ENCODE measurements around the gene PRDM16. TPM values are rescaled to one million over a fixed set of nuclear protein-coding genes. Genes with fewer than 3 reads are reported as not detected.

The PRDM16 gene
- total and polyA plus RNA-seq, 2 of the 4 experiments (the other 2 are of a cell fraction), result 0.02 TPM; not detected in 1

- Histone ChIP-seq H3K14ac (replicated peaks; ENCODE audit: low read depth, low read length) (no peak overlapping the region), H2AK5ac (ENCODE audit: low read depth, low read length) (no peak overlapping the region), H3K4me1 (ENCODE audit: control insufficient read depth, insufficient read depth, low read length) (no peaks in the 10 kb centered on the region), H2BK120ac (ENCODE audit: low read depth, low read length) (no peak overlapping the region), H3K27me3 (ENCODE audit: control insufficient read depth, insufficient read depth, low read length) (peaks cover 2% of the 10 kb centered on the region; the same call in 1 of the 2 replicates), H3K9me1 (ENCODE audit: insufficient read depth, low read length) (no peaks in the 10 kb centered on the region), H3K79me1 (ENCODE audit: low read depth in 1 of 2, low read length in 2 of 2) (no peaks in the 10 kb centered on the region), H3K4ac (ENCODE audit: low read depth, low read length) (no peak overlapping the region), H3K9me3 (ENCODE audit: control insufficient read depth, insufficient read depth, low read length) (0 out of 2 replicates have a peak, but pooled peaks cover under 1% of the 10 kb centered on the region), H2BK5ac (ENCODE audit: low read depth, low read length, poor library complexity, severe bottlenecking) (no peak overlapping the region), H4K8ac (ENCODE audit: low read depth in 2 of 2, low read length in 2 of 2) (no peak overlapping the region), H3K27ac (ENCODE audit: insufficient read depth, low read length) (no peak overlapping the region), H4K91ac (ENCODE audit: insufficient read depth, low read depth, low read length) (no peak overlapping the region), H3K4me3 (ENCODE audit: insufficient read depth, low read depth, low read length) (no peak overlapping the region), H2AFZ (replicated peaks; ENCODE audit: low read length, poor library complexity) (no peak overlapping the region), H3K18ac (ENCODE audit: low read depth, low read length) (no peak overlapping the region), H3K4me2 (ENCODE audit: low read depth, low read length) (no peak overlapping the region), H3K36me3 (ENCODE audit: control insufficient read depth, insufficient read depth, low read length) (no peaks in the 10 kb centered on the region), H2BK20ac (ENCODE audit: low read depth, low read length) (no peak overlapping the region), H3K56ac (ENCODE audit: extremely low read depth, insufficient read depth, low read length) (no peak overlapping the region), H4K5ac (ENCODE audit: low read depth, low read length) (no peak overlapping the region), H2AK9ac (replicated peaks; ENCODE audit: low read depth, low read length, poor library complexity) (no peak overlapping the region), H2BK15ac (ENCODE audit: low read depth, low read length) (no peak overlapping the region), H3K9ac (ENCODE audit: low read depth, low read length) (no peak overlapping the region), H3K23ac (ENCODE audit: low read depth, low read length) (no peak overlapping the region), H4K20me1 (ENCODE audit: insufficient read depth, low read length) (no peaks in the 10 kb centered on the region)
- dilution Hi-C loops (cut with HindIII; ENCODE audit: low sequenced_read_pairs, unreplicated experiment), result no loop called here
- no TSS peak for BruUV-seq (replicated peaks)
- in situ Hi-C loops (cut with MboI; ENCODE audit: low sequenced_read_pairs), result no loop called here
- POLR2A ChIA-PET (ENCODE audit: unreplicated experiment), result no interaction called here
- TF ChIP-seq CHD1 (IDR thresholded peaks at IDR 0.05; ENCODE audit: low read depth, low read length) (no peak), MAFK (IDR thresholded peaks at IDR 0.05; ENCODE audit: low read depth, low read length) (no peak), RFX5 (IDR thresholded peaks at IDR 0.05; ENCODE audit: low read depth, low read length) (no peak), RAD21 (IDR thresholded peaks at IDR 0.05; ENCODE audit: low read length) (no peak), ELK1 (IDR thresholded peaks at IDR 0.05; ENCODE audit: borderline replicate concordance, low read depth, low read length) (no peak), CEBPB (IDR thresholded peaks at IDR 0.05; ENCODE audit: low read depth, low read length) (no peak), NFE2L2 (IDR thresholded peaks at IDR 0.05; ENCODE audit: low read depth, low read length) (no peak)
- CTCF ChIA-PET, result no interaction called here
- no peak for DNase-seq
- ATAC-seq (ENCODE audit: low read depth), result no peak
- intact Hi-C loops (cut with micrococcal nuclease), result no loop called here
- 31% methylated on average over 7 of the region's 15 CpGs; no CpG with 5 or more reads in 1 of the 2 experiments for WGBS, 2 experiments (ENCODE audit: extremely low coverage in 2 of 2, insufficient read length in 1 of 2)
These were observed 363.3 kb downstream of the PRDM16 start for GRCh38 chr1:3432306-3432705.
